Type B pancreatic cell (in vitro differentiated cells): ENCODE results near the gene CCNJL. TPM values are rescaled to one million over a fixed set of nuclear protein-coding genes. Genes with fewer than 3 reads are reported as not detected.

Source experiments
- DNase-seq: peaks from one replicate; pipeline ENCODE4 v3.0.0; 2021; ENCODE audit warnings: mixed read lengths; ENCODE audit not compliant: unreplicated experiment; ENCODE audit errors: extremely low spot score
- H3K27ac Mint-ChIP-seq: 2 replicates; pipeline ENCODE4 v1.8.0; 2021; ENCODE audit warnings: mild to moderate bottlenecking, mixed read lengths
- H3K27me3 Mint-ChIP-seq: 2 replicates; pipeline ENCODE4 v1.8.0; 2021; ENCODE audit warnings: mixed read lengths
- H3K36me3 Mint-ChIP-seq: 2 replicates; pipeline ENCODE4 v1.8.0; 2021; ENCODE audit warnings: mixed read lengths
- H3K4me1 Mint-ChIP-seq: one replicate; pipeline ENCODE4 v1.8.0; 2021; ENCODE audit warnings: mixed read lengths; ENCODE audit not compliant: unreplicated experiment
- H3K4me3 Mint-ChIP-seq: 2 replicates; pipeline ENCODE4 v1.8.0; 2021; ENCODE audit warnings: mild to moderate bottlenecking, mixed read lengths
- H3K9me3 Mint-ChIP-seq: 2 replicates; pipeline ENCODE4 v1.8.0; 2021; ENCODE audit warnings: mixed read lengths
- CTCF ChIP-seq: fragments of 200-600 bp; sonication (generic); conservative IDR thresholded peaks from 2 replicates; pipeline ENCODE4 v1.5.0; 2021; ENCODE audit warnings: antibody characterized with exemption, mild to moderate bottlenecking
- total RNA-seq: library from RNA; stranded (reverse); gene quantifications from 2 replicates; pipeline ENCODE4 v1.2.1, GENCODE V29; 2021; ENCODE audit warnings: low replicate concordance

CCNJL gene
- total RNA-seq, 1 donor from 2014 or later, result 16.6 TPM

GRCh38 chr5:160330212-160330611 is 17.8 kb upstream of the CCNJL start:
- no peak overlapping the region for H3K4me3 Mint-ChIP-seq
- TF ChIP-seq CTCF, result no peak

GRCh38 chr5:160327818-160328217 is 15.5 kb upstream of the CCNJL start:
- H3K4me3 Mint-ChIP-seq, result no peak overlapping the region
- H3K9me3 Mint-ChIP-seq, result no peaks in the 10 kb centered on the region
- no peaks in the 10 kb centered on the region for H3K27me3 Mint-ChIP-seq
- no peak for TF ChIP-seq CTCF
- H3K36me3 Mint-ChIP-seq, result no peaks in the 10 kb centered on the region
- no peak for DNase-seq
- H3K27ac Mint-ChIP-seq, result no peak overlapping the region
- no peaks in the 10 kb centered on the region for H3K4me1 Mint-ChIP-seq

More at GRCh38 chr5:160330212-160330611, 17.8 kb upstream of the CCNJL start:
- no peak overlapping the region for H3K27ac Mint-ChIP-seq
- no peaks in the 10 kb centered on the region for H3K9me3 Mint-ChIP-seq
- no peaks in the 10 kb centered on the region for H3K36me3 Mint-ChIP-seq
- DNase-seq, result no peak
- H3K4me1 Mint-ChIP-seq, result no peaks in the 10 kb centered on the region
- no peaks in the 10 kb centered on the region for H3K27me3 Mint-ChIP-seq

- Mint-ChIP-seq H3K9me3 (no peaks in the 10 kb centered on the region), H3K27me3 (no peaks in the 10 kb centered on the region), H3K4me3 (no peak overlapping the region), H3K4me1 (peaks cover 4% of the 10 kb centered on the region), H3K27ac (no peak overlapping the region), H3K36me3 (no peaks in the 10 kb centered on the region)
- no peak for DNase-seq
- TF ChIP-seq CTCF, result no peak
Observed at GRCh38 chr5:160326981-160327380, 14.6 kb upstream of the CCNJL start.

DNA sequence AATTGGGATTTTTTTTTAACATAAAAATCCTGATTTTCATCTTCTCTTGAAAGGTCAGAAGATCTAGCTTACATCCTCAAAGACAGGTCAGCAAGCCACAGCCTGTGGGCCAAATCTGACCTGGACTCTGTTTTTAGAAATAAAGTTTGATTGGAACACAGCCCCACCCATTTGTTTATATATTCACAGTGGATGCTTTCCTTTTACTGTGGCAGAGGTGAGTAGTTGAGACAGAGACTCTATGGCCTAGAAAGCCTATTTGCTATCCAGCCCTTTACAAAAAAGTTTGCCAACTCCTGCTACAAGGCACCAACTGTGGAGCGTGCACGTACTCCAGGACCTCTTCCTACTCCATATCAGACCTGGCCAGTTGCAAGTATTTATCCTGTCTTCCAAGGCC is 13.4 kb upstream of the CCNJL start:
- no peak for TF ChIP-seq CTCF
- Mint-ChIP-seq H3K4me1 (peaks cover 6% of the 10 kb centered on the region), H3K9me3 (no peaks in the 10 kb centered on the region)

DNA sequence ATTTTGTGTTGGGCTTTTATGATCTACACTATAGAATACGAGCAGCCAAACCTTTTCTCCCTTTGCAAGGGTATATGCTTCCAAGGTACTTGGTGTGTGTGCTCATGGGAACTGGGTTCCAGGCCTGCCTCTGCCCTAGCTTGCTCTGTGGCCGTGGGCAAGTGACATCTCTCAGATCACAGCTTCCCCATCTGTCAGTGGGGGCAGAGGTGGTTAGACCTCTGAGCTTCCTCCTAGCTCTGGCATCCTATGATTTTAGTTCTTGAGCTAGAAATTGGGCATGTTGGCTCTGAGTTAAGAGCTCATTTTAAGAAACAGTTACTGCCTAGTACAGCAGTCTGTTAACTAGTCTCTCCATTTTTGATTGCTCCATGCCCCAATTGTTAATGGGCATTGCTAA is 12.5 kb upstream of the CCNJL start:
- Mint-ChIP-seq H3K27me3 (no peaks in the 10 kb centered on the region), H3K9me3 (no peaks in the 10 kb centered on the region), H3K36me3 (no peaks in the 10 kb centered on the region), H3K27ac (no peak overlapping the region), H3K4me3 (no peak overlapping the region), H3K4me1 (peaks cover 6% of the 10 kb centered on the region)
- no peak for TF ChIP-seq CTCF
- no peak for DNase-seq

More for the DNA sequence above, 13.4 kb upstream of the CCNJL start:
- peak overlapping the region; percentile 14 for H3K27ac Mint-ChIP-seq
- H3K36me3 Mint-ChIP-seq, result no peaks in the 10 kb centered on the region
- no peaks in the 10 kb centered on the region for H3K27me3 Mint-ChIP-seq
- no peak for DNase-seq
- H3K4me3 Mint-ChIP-seq, result no peak overlapping the region

- Mint-ChIP-seq H3K36me3 (no peaks in the 10 kb centered on the region), H3K27ac (no peak overlapping the region), H3K4me3 (no peak overlapping the region), H3K4me1 (peaks cover 16% of the 10 kb centered on the region), H3K27me3 (peaks cover under 1% of the 10 kb centered on the region), H3K9me3 (no peaks in the 10 kb centered on the region)
- no peak for DNase-seq
- no peak for TF ChIP-seq CTCF
Observed at GRCh38 chr5:160318409-160318808, 6.0 kb upstream of the CCNJL start.
